Central memory CD4-positive, alpha-beta T cell (primary cell): ENCODE measurements around the gene PTGER1.
"Not testable (repeated sequence)": the region's sequence is repeated elsewhere in the genome, so short reads cannot be mapped to it uniquely, and the experiment has no call there.

Source experiments
- DNase-seq: peaks from one replicate; pipeline ENCODE4 v3.0.0; 2022
- total RNA-seq, 3 experiments: gene quantifications; one replicate each; lab custom pipeline; 2026; lab: John Stamatoyannopoulos, UW

PTGER1 gene
- total RNA-seq, result 0.05 to 0.58 (median 0.11) reads per million in 3 experiments

GRCh38 chr19:14475251-14476073, at the start of gene PTGER1:
PTGER1 (minus strand) TSS chr19:14475354; CDS start chr19:14474320, 1,034 bp downstream.
- no peak for DNase-seq

- DNase-seq, result no peak
These were observed 45.4 kb upstream of the PTGER1 start for GRCh38 chr19:14520543-14520942.

- DNase-seq, result no peak
These were observed 44.8 kb upstream of the PTGER1 start for GRCh38 chr19:14519860-14520407.

GRCh38 chr19:14519245-14519859, 44.2 kb upstream of the PTGER1 start:
- DNase-seq, result no peak

- DNase-seq, result no peak
These were observed 42.8 kb upstream of the PTGER1 start, which contains the start of gene DNAJB1 for GRCh38 chr19:14517840-14518505. DNAJB1 (minus strand) TSS chr19:14518397; CDS start chr19:14518349, 48 bp downstream.

- DNase-seq, result no peak
These were observed 42.3 kb upstream of the PTGER1 start for GRCh38 chr19:14517446-14517839.

- peak; percentile 30 for DNase-seq
These were observed 41.7 kb upstream of the PTGER1 start for GRCh38 chr19:14516746-14517438.

- DNase-seq, result no peak
These were observed 40.9 kb upstream of the PTGER1 start for GRCh38 chr19:14516048-14516534.

- DNase-seq, result no peak
These were observed 40.4 kb upstream of the PTGER1 start for GRCh38 chr19:14515501-14516047.

GRCh38 chr19:14514215-14514863, 39.2 kb upstream of the PTGER1 start:
- no peak for DNase-seq

GRCh38 chr19:14512406-14512961, 37.3 kb upstream of the PTGER1 start:
- DNase-seq, result no peak

- no peak for DNase-seq
These were observed 36.1 kb upstream of the PTGER1 start for GRCh38 chr19:14511229-14511593.

- no peak for DNase-seq
These were observed 35.4 kb upstream of the PTGER1 start for GRCh38 chr19:14510311-14511228.

GRCh38 chr19:14507704-14508542, 32.8 kb upstream of the PTGER1 start:
- no peak for DNase-seq

- peak; percentile 63 for DNase-seq
These were observed 30.5 kb upstream of the PTGER1 start for GRCh38 chr19:14505488-14506239.

- not testable (repeated sequence) for DNase-seq
These were observed 29.4 kb upstream of the PTGER1 start for GRCh38 chr19:14504575-14504974.

GRCh38 chr19:14503285-14503684, 28.1 kb upstream of the PTGER1 start:
- no peak for DNase-seq
